NCI-H526 treated with DMSO at 0.1 percent for 48 hours (cell line): ENCODE results near the gene HLCS.

Experiments used
- DNase-seq: peaks from one replicate; lab custom pipeline; 2025; lab: John Stamatoyannopoulos, UW

HLCS gene

GRCh38 chr21:36985751-36986594 is 19.5 kb upstream of the HLCS start:
- DNase-seq: no peak

DNA sequence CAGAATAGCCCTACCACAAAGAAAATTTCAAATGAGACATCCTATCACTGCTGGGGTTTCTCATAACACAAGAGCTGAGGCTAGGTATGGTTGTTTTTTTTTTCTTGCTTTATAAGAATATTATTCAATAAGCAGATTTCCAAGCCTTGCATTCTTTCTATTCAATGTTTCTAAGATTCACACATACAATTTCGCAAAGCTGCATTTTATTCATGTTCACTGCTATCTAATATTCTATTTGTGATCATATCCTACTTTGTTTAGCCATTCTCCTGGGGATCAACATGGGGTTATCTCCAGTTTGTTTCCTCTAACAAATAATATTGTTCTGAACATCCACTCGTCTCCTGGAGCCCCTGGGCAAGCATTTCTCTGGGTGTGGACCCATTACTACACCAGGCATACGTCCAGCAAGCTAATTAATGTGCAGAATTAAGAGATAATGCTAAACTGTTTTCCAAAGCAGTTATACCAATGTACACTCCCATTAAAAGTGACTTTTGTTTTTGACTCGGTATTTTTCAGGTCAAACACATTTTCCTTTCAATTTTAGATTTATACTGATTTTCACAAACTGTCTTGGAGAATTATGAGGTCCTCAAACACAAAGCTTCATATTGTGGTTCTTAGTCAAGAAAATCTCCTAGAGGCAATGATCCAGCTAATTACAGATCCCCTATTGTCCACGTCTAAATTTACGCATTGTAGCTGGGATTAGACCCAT is 15.7 kb upstream of the HLCS start:
- no peak for DNase-seq

- DNase-seq: no peak
These were observed 14.6 kb upstream of the HLCS start for GRCh38 chr21:36981049-36981391.

- DNase-seq: peak; percentile 32
These were observed 14.0 kb upstream of the HLCS start for GRCh38 chr21:36980280-36981048.

GRCh38 chr21:36976882-36977651 is 10.6 kb upstream of the HLCS start:
- peak; percentile 50 for DNase-seq

DNA sequence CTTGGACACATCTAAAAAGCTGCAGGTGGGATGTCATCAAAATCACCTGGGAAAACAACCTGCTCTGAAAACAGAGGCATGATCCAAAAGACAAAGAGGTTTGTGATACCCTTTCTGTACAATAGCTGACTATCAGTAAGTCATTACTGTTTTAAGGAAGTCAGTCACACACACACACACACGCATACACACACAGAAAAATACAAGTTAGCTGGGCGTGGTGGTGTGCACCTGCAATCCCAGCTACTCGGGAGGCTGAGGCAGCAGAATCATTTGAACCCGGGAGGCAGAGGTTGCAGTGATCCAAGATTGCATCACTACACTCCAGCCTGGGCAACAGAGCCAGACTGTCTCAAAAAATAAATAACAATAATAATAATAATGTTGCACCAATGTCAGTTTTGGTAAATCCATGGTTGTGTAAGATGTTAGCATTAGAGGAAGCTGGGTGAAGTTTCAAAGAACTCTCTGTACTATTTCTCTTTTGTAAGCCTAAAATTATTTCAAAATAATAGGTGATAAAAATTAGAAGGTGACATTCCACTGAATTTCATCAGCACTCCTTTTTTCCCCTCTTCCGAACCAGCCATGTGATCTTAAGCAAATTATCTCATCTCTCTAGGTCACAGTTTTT is 9.9 kb upstream of the HLCS start:
- no peak for DNase-seq

GRCh38 chr21:36974851-36975192 is 8.4 kb upstream of the HLCS start:
- no peak for DNase-seq

DNA sequence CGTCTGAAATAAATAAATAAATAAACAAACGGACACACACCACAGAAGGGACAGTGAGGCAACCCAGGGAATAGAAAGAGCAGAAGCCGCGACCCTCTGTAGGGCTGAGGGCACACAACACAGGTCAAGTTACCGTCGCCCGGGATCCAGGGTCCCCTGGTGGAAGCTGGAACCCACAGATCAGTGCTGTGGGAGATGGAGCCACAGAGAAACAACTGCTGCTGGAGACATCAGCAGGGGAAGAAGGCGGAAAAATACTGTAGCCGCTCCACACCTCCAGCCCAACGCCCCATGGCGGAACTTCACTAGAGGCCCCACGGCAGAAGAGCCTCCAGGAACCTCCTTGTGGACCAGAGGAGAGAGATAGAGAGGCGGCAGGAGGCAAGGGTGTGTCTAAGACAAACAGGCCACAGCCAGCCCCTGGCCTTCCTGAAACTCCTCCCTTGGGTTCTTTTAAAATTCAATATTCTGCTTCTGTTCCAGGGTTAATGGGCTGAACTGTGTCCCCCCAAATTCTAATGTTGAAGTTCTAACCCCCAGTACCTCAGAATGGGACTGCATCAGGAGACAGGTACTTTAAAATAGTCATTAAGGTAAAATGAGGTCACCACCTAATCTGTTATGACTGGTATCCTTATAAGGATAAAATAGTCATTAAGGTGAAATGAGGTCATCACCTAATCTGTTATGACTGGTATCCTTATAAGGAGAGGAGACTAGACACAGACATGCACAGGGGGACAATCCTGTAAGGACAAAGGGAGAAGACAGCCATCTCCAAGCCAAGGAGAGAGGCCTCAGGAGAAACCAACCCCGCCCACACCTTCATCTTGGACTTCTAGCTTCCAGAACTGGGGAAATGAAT is 7.7 kb upstream of the HLCS start:
- DNase-seq: no peak

- no peak for DNase-seq
These were observed 2.5 kb upstream of the HLCS start for GRCh38 chr21:36968976-36969375.

DNA sequence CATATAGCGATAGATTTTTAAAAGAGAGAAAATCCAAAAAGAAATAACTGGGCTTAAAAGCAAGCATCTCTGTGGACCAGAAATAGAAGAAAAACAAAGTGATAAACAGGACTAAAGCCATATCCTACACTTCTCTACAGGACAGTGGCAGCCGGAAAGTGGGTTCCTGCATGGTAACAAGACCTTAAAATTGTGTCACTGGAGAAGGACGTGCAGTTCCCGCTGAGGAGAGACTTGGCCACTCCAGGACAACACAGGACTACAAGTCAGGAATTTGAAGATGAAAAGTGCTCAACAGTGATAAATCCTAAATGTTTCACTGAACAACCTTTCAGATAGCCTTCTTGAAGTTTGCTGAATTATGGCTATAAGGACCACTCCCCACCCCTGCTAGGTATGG is 1.9 kb upstream of the HLCS start:
- no peak for DNase-seq

GRCh38 chr21:36966821-36967768 is 626 bp upstream of the HLCS start:
- DNase-seq: peak; percentile 59

- DNase-seq: no peak
These were observed 776 bp downstream of the HLCS start for GRCh38 chr21:36965720-36966065.

DNA sequence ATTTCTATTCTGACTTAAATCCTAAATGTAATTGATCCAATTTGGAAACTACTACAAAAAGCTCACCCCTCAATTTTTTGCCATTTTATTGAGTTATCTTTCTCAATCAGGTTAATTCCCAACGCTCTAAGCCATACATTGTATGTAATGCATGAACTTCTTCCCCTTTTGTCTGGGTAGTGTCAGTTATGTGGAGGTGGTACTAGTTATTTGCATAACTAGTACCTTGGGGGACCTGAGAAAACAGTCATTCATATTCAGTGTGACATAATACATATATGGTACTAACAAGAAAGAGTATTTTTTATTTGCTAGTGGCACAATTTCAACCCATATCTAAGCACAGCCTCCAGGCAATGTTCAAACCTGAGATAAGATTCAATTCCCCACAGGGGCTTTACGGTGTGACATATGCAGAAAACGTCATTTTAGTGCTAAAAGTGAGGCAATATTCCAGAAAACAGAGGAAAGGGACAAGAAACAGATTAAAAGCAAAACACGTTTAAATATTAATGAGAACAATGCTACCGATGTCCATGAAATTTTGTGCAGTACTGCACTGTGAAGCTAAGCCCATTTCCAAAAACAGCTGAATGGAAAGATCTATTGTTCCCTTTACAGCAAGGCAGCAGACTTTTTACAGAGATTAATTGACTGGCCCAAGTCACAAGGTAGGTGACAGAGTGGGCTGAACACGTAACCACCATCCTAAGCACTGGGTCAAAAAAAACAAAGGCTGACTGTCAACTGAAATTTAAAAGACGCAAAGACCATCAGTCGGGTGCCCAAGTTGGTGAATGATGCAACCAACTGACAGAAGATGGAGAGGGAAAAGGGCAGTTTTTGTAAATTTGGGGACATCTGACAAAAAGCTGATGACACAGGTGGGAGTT is 1.4 kb downstream of the HLCS start:
- DNase-seq: peak; percentile 60

DNA sequence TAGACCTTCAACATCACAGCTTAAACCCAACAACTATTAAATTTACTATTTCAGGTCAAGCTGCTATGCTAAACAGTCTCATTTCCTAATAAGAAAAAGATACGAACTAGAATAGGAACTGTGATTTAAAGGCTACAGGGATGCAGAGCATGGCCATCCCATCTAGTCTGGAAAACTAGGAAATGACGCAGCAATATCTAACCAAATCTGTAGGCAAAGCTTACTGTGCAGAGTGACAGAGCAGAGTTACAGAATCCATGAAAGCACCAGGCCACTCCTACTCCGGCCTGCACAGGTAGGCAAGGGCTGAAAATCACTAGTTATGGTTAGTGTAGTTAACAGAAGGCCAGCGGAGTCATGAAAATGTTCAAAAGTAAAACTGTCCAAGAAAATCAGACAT is 2.1 kb downstream of the HLCS start:
- DNase-seq: peak; percentile 27

DNA sequence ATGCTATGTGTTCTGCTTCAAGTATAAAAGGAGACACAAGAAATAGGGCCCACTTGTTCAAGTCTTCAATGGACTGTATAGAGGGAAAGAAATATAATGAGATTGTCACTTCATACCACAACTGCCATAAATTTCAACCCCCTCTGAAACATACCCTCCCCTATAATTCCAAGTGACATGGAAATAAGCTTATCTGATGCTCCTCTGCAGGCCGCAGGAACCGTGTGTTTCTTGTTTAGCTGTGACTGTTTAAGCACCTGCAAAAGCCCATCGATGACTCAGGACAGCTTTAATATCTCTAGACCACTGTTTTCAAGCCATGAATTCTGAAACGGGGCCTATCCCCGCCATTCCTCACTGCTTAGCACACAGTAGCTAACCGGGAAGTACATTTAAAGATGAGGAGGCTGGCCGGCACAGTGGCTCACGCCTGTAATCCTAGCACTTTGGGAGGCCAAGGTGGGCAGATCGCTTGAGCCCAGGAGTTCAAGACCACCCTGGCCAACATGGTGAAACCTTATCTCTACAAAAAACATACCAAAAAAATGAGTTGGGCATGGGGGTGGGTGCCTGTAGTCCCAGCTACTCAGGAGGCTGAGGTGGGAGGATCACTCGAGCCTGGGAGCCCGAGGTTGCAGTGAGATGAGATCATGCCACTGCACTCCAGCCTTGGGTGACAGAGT is 4.2 kb downstream of the HLCS start:
- DNase-seq: no peak

DNA sequence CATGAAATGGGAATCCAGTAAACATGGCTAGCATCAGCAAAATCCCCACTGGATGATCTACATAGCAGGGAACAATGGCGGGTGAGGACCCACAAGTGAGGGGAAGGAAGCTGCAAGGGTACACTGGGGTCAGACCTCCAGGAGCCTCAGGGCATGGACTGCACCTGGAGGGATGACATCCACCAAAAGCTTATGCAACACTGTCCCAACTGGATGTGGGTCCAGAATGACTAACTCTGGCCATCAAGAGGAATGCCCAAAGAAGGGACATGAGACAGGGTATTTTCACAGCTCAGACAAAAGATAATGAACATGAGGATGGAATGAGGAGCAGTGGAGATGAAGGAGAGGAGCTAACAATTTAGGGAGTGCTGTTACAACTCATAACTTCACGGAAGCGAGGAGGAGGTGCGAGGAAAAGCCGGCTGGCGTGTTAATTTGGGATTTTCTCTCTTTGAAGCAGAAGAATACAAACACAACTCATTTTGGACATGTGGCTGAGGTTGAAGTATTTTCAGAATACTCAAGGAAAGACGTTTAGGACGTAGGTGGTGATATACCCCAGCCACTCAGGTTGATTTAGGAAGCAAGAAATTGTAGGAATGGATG is 5.7 kb downstream of the HLCS start:
- no peak for DNase-seq

DNA sequence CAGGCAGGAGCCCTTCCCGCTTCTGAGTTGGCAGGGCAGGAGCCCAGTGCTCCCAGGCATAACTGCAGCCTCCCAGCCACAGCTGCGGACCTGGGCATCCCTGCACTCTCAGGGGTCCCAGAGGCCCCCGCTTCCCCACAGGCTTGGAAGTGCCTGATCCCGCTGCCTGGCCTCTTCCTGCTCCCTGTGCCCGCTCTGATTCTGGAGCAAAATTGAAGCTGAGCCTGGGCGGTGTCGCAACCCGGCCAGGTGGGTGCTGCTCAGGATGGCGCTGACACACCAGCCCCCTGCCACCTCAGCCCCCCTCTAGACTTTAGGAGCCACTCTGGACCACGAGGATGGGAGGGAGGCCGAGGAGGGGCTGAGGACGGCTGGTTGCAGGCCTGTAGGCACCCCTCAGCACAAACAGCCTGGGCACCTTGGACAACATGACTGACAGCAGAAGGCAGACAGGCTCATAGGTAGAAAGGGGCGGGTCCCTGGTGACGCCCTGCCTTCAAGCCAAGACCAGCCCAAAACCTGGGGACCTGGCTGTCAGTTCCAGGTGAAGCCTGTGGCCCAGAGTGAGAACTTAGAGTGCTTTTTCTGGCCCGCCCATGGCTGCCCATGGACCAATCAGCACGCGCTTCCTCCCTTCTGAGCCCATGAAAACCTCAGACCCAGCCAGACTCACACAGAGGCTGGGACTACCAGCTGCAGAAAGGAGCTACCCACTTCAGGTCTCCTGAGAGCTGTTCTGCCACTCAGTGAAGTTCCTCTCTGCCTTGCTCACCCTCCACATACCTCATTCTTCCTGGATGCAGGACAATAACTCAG is 7.2 kb downstream of the HLCS start:
- DNase-seq: no peak
